CD4-positive, alpha-beta T cell (primary cell): ENCODE results near the gene TC2N. TPM values are rescaled to one million over a fixed set of nuclear protein-coding genes. Genes with fewer than 3 reads are reported as not detected.
"Not testable (repeated sequence)": the region's sequence is repeated elsewhere in the genome, so short reads cannot be mapped to it uniquely, and the experiment has no call there.

Experiments
- ATAC-seq: fragments of 200-7000 bp; cut with Tn5 transposase; one replicate; pipeline ENCODE4 v1.10.0; 2022; ENCODE audit warnings: mild to moderate bottlenecking; ENCODE audit not compliant: poor library complexity
- CTCF ChIA-PET: fragments of 350-600 bp; sonication (Branson Sonifier 250); formaldehyde crosslinking; loops from one replicate; lab custom pipeline; 2021; ENCODE audit warnings: antibody characterized with exemption, inconsistent platforms; lab: Charles Lee
- POLR2A ChIA-PET: fragments of 350-600 bp; sonication (Branson Sonifier 250); formaldehyde crosslinking; loops from one replicate; lab custom pipeline; 2021; ENCODE audit warnings: antibody characterized with exemption, inconsistent platforms; lab: Charles Lee
- DNase-seq, 14 experiments: peaks; one replicate each; pipeline ENCODE4 v3.0.0-alpha.2; 2013 to 2020; ENCODE audit warnings: mixed read lengths in 2 of 14
- H3K27ac ChIP-seq, 2 donors: one replicate each; pipeline versions ENCODE4 v1.5.1 to v1.7.0; 2013; ENCODE audit warnings: low read length in 2 of 2, low read depth in 1 of 2, mild to moderate bottlenecking in 1 of 2
- H3K27me3 ChIP-seq, 2 experiments: 1 replicate in 1 of 2; 2 replicates in 1 of 2; pipeline versions ENCODE4 v1.6.1 to v1.7.0; 2013; ENCODE audit warnings: low read length in 2 of 2, control low read depth in 1 of 2, mild to moderate bottlenecking in 1 of 2, moderate library complexity in 1 of 2; ENCODE audit not compliant: insufficient read depth in 2 of 2, control insufficient read depth in 1 of 2
- H3K36me3 ChIP-seq: one replicate; pipeline ENCODE4 v1.6.1; 2013; ENCODE audit warnings: low read length, control low read depth; ENCODE audit not compliant: insufficient read depth
- H3K4me1 ChIP-seq: one replicate; pipeline ENCODE4 v1.6.1; 2013; ENCODE audit warnings: low read length, control low read depth; ENCODE audit not compliant: insufficient read depth
- H3K4me3 ChIP-seq: one replicate; pipeline ENCODE4 v1.5.1; 2013; ENCODE audit warnings: mild to moderate bottlenecking, low read length, moderate library complexity
- H3K9me3 ChIP-seq, 2 experiments: 1 replicate in 1 of 2; 2 replicates in 1 of 2; pipeline versions ENCODE4 v1.6.1 to v1.7.0; 2013; ENCODE audit warnings: low read length in 2 of 2, mild to moderate bottlenecking in 2 of 2, control low read depth in 1 of 2, moderate library complexity in 1 of 2; ENCODE audit not compliant: control insufficient read depth in 1 of 2, insufficient read depth in 1 of 2
- H3K27ac Mint-ChIP-seq: one replicate; pipeline ENCODE4 v1.8.0; 2020; ENCODE audit warnings: mixed read lengths
- H3K27me3 Mint-ChIP-seq: one replicate; pipeline ENCODE4 v1.8.0; 2021; ENCODE audit warnings: mixed read lengths
- H3K36me3 Mint-ChIP-seq: one replicate; pipeline ENCODE4 v1.8.0; 2021; ENCODE audit warnings: low read depth, mixed read lengths
- H3K4me1 Mint-ChIP-seq: one replicate; pipeline ENCODE4 v1.8.0; 2021; ENCODE audit warnings: low read depth, mixed read lengths
- H3K4me3 Mint-ChIP-seq: one replicate; pipeline ENCODE4 v1.8.0; 2020; ENCODE audit warnings: mild to moderate bottlenecking, mixed read lengths
- H3K9me3 Mint-ChIP-seq: one replicate; pipeline ENCODE4 v1.8.0; 2020; ENCODE audit warnings: mixed read lengths
- intact Hi-C, 2 experiments: fragments of 100-400 bp; cut with DNase I in 1 of 2; cut with micrococcal nuclease in 1 of 2; formaldehyde crosslinking; loops; one replicate each; pipeline versions ENCODE4 v1.15.1 to v1.9.0; 2023 to 2025; cut with DNase I, micrococcal nuclease
- total RNA-seq, 174 experiments: library from RNA in 2 of 174; stranded (reverse) in 2 of 174; gene quantifications; one replicate each; pipeline ENCODE4 v1.2.3 and lab custom pipeline; 2021 to 2026
- TF ChIP-seq, protein P1 (sequence below): fragments of 200-600 bp; IDR thresholded peaks from one replicate; pipeline ENCODE4 v1.8.0; 2022; ENCODE audit warnings: antibody characterized with exemption, mild to moderate bottlenecking

The TC2N gene
- total RNA-seq, 2 experiments from 2014 or later = 129 to 138 TPM

GRCh38 chr14:91872517-91873470 lies 5.5 kb upstream of the TC2N start:
- H3K9me3 ChIP-seq = no peaks in the 10 kb centered on the region
- peak overlapping the region; percentile 86 to 97 for H3K27ac ChIP-seq
- ChIA-PET POLR2A (interaction anchor here (0.9 to 6.3 kb wide), 32 partner anchors 8 to 1489 kb away, joined by 3 to 120 read pairs (median 6); partner anchors contain the start of genes PPP4R3A and TRIP11), CTCF (interaction anchor here (1.0 to 2.2 kb wide), 7 partner anchors 9 to 39 kb away, joined by 3 to 7 read pairs (median 5); no protein-coding TSS in a partner anchor)
- Mint-ChIP-seq H3K4me1 (peaks cover 95% of the 10 kb centered on the region), H3K4me3 (peak overlapping the region; percentile 90), H3K27me3 (no peaks in the 10 kb centered on the region), H3K9me3 (no peaks in the 10 kb centered on the region), H3K36me3 (peaks cover 4% of the 10 kb centered on the region), H3K27ac (peak overlapping the region; percentile 95)
- DNase-seq (peak; percentile 52 to 85 (median 73)), ATAC-seq (peak; percentile 45)
- peak overlapping the region; percentile 53 for H3K4me3 ChIP-seq
- H3K27me3 ChIP-seq = no peaks in the 10 kb centered on the region
- H3K36me3 ChIP-seq = no peaks in the 10 kb centered on the region
- intact Hi-C loops = loop anchor here in 1 of 2 experiments (1.0 to 5.0 kb wide), 4 partner anchors 9 to 455 kb away; partner anchors contain the start of gene CCDC88C
- peaks cover 100% of the 10 kb centered on the region for H3K4me1 ChIP-seq
- TF ChIP-seq, protein P1, sequence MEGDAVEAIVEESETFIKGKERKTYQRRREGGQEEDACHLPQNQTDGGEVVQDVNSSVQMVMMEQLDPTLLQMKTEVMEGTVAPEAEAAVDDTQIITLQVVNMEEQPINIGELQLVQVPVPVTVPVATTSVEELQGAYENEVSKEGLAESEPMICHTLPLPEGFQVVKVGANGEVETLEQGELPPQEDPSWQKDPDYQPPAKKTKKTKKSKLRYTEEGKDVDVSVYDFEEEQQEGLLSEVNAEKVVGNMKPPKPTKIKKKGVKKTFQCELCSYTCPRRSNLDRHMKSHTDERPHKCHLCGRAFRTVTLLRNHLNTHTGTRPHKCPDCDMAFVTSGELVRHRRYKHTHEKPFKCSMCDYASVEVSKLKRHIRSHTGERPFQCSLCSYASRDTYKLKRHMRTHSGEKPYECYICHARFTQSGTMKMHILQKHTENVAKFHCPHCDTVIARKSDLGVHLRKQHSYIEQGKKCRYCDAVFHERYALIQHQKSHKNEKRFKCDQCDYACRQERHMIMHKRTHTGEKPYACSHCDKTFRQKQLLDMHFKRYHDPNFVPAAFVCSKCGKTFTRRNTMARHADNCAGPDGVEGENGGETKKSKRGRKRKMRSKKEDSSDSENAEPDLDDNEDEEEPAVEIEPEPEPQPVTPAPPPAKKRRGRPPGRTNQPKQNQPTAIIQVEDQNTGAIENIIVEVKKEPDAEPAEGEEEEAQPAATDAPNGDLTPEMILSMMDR = no peak

- intact Hi-C loops = loop anchor here in 1 of 2 experiments (1.0 to 5.0 kb wide), 3 partner anchors 36 to 455 kb away; partner anchors contain the start of gene CCDC88C
- Mint-ChIP-seq H3K9me3 (no peaks in the 10 kb centered on the region), H3K36me3 (peaks cover 10% of the 10 kb centered on the region), H3K4me3 (peak overlapping the region; percentile 90), H3K27me3 (no peaks in the 10 kb centered on the region), H3K4me1 (peaks cover 95% of the 10 kb centered on the region), H3K27ac (peak overlapping the region; percentile 95)
- CTCF ChIA-PET = interaction anchor here (1.0 to 2.2 kb wide), 6 partner anchors 9 to 39 kb away, joined by 3 to 7 read pairs (median 5); no protein-coding TSS in a partner anchor
- Histone ChIP-seq H3K4me3 (peak overlapping the region; percentile 53), H3K4me1 (peaks cover 97% of the 10 kb centered on the region), H3K9me3 (no peaks in the 10 kb centered on the region), H3K36me3 (no peaks in the 10 kb centered on the region), H3K27me3 (no peaks in the 10 kb centered on the region), H3K27ac (peak overlapping the region; percentile 86 to 97)
- TF ChIP-seq, protein P1 = no peak
- DNase-seq = peak in 13 of 14 experiments; percentile 33 to 78 (median 57)
- ATAC-seq = peak; percentile 7
- POLR2A ChIA-PET = interaction anchor here (0.9 to 6.3 kb wide), 27 partner anchors 9 to 626 kb away, joined by 3 to 120 read pairs (median 6); partner anchors contain the start of genes PPP4R3A and TRIP11
Observed at GRCh38 chr14:91872011-91872501, 4.7 kb upstream of the TC2N start.

DNA sequence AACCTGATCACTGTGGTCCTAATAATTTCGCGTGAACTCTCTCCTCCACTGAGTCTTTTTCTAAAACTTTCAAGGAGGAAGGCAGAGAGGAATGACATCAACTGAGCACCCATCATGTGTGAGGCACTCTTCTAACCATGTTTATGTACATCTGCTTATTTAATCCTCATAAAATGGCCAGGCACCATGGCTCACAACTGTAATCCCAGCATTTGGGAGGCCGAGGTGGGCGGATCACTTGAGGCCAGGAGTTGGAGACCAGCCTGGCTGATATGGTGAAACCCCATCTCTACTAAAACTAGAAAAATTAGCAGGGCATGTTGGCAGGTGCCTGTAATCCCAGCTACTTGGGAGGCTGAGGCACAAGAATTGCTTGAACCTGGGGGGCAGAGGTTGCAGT lies 4.1 kb upstream of the TC2N start:
- not testable (repeated sequence) for H3K9me3 Mint-ChIP-seq, ATAC-seq, H3K4me3 ChIP-seq, H3K27me3 Mint-ChIP-seq, H3K27me3 ChIP-seq, DNase-seq, H3K9me3 ChIP-seq, H3K36me3 ChIP-seq
- ChIA-PET POLR2A (interaction anchor here (0.5 to 6.3 kb wide), 17 partner anchors 8 to 625 kb away, joined by 3 to 120 read pairs (median 9); no protein-coding TSS in a partner anchor), CTCF (interaction anchor here (1.0 to 2.2 kb wide), 4 partner anchors 8 to 40 kb away, joined by 5 to 7 read pairs (median 6); no protein-coding TSS in a partner anchor)
- H3K27ac Mint-ChIP-seq = peak overlapping the region; percentile 95
- peaks cover 91% of the 10 kb centered on the region for H3K4me1 ChIP-seq
- peaks cover 16% of the 10 kb centered on the region for H3K36me3 Mint-ChIP-seq
- intact Hi-C loops = loop anchor here in 1 of 2 experiments (5.0 kb wide), 1 partner anchor 454 kb away; the partner anchor contains the start of gene CCDC88C
- peaks cover 95% of the 10 kb centered on the region for H3K4me1 Mint-ChIP-seq
- H3K4me3 Mint-ChIP-seq = peak overlapping the region; percentile 90
- peak overlapping the region; percentile 86 to 97 for H3K27ac ChIP-seq
